Left lung (tissue), 10 donors: ENCODE measurements around the gene PLXNA2. TPM values are rescaled to one million over a fixed set of nuclear protein-coding genes. Genes with fewer than 3 reads are reported as not detected.
A peak's percentile ranks its signal among the peaks of the same experiment; 100 is the strongest.

Experiments used
- ATAC-seq: fragments of 200-7000 bp; cut with Tn5 transposase; one replicate; pipeline ENCODE4 v1.9.1; 2020; ENCODE audit warnings: moderate library complexity
- DNase-seq, 4 donors: peaks; one replicate each; pipeline ENCODE4 v3.0.0-alpha.2; 2013 to 2020
- H3K27ac ChIP-seq, 2 donors: fragments of 200-600 bp; sonication (generic) in 1 of 2; one replicate each; pipeline versions ENCODE4 v1.5.0 to v1.8.0; 2020 to 2021
- H3K27me3 ChIP-seq, 2 donors: fragments of 200-600 bp; sonication (generic) in 1 of 2; one replicate each; pipeline versions ENCODE4 v1.5.0 to v1.8.0; 2020 to 2021
- H3K36me3 ChIP-seq, 2 donors: fragments of 200-600 bp; sonication (generic) in 1 of 2; one replicate each; pipeline versions ENCODE4 v1.5.0 to v1.8.0; 2020 to 2021
- H3K4me1 ChIP-seq, 2 donors: fragments of 200-600 bp; one replicate each; pipeline ENCODE4 v1.8.0; 2021
- H3K4me3 ChIP-seq, 2 donors: fragments of 200-600 bp; sonication (generic) in 1 of 2; one replicate each; pipeline versions ENCODE4 v1.5.0 to v1.8.0; 2020 to 2021; ENCODE audit warnings: mild to moderate bottlenecking in 1 of 2
- H3K9me3 ChIP-seq, 2 donors: fragments of 200-600 bp; sonication (generic) in 1 of 2; one replicate each; pipeline versions ENCODE4 v1.5.0 to v1.8.0; 2020 to 2021
- intact Hi-C, 2 donors: fragments of 100-400 bp; cut with DNase I; formaldehyde crosslinking; loops; one replicate each; pipeline versions ENCODE4 v1.11.2 to v1.14.2; 2022
- polyA plus RNA-seq, 6 donors: library from polyadenylated mRNA; unstranded; fragments of 120-200 nt; gene quantifications; one replicate each; pipeline ENCODE4 v1.2.1, GENCODE V29; 2013; ENCODE audit not compliant: insufficient read length in 6 of 6
- total RNA-seq, 2 donors: library from RNA; stranded (reverse); fragmentation: NEBNext Ultra II Directional; extraction: Animal tissue kit (Norgen Biotek cat#: 25700); gene quantifications; one replicate each; pipeline ENCODE4 v1.2.1, GENCODE V29; 2021
- TF ChIP-seq, protein P1 (sequence below), 2 donors: fragments of 200-600 bp; sonication (generic) in 1 of 2; IDR thresholded peaks; one replicate each; pipeline versions ENCODE4 v1.5.0 to v1.8.0; 2021; ENCODE audit warnings: antibody characterized with exemption in 2 of 2
- donor health status: DM: no; HTN: yes; CAD: no.
- donor health status: DM: no; HTN: no; CAD: no.

The PLXNA2 gene
- total and polyA plus RNA-seq, 8 donors: 21.4 to 92.8 (median 34.0) TPM

DNA sequence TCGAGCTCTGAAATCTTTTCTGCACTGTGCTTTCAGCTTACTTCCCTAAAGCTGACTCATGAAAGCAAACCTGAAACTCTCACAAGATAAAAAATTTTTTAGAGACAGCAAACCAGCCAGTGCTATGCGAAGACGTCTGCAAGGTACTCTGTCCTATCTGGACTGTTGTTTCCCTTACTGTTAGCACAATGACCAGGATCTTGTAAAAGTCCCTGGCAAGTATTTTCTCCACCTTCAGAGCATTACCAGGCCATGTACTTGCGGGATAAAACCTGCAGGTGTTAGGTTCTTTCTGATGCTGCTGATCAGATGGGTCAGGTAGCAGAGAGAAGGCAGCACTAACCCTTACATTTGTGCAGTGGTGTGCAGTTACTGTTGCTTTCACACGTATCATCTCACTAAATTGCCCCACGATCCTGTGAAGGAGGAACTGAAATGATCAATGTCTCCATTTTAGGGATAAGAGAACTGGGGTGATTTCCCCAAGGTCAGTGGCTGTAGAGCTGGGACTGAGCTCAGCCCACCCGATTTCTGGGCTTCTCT, 56.6 kb downstream of the PLXNA2 start:
- DNase-seq: no peak
- no peak for ATAC-seq
- Histone ChIP-seq H3K27me3 (no peaks in the 10 kb centered on the region), H3K9me3 (no peaks in the 10 kb centered on the region), H3K36me3 (no peaks in the 10 kb centered on the region), H3K4me1 (peaks cover 20 to 23% of the 10 kb centered on the region in 2 donors), H3K27ac (no peak overlapping the region), H3K4me3 (no peak overlapping the region)
- TF ChIP-seq, protein P1, sequence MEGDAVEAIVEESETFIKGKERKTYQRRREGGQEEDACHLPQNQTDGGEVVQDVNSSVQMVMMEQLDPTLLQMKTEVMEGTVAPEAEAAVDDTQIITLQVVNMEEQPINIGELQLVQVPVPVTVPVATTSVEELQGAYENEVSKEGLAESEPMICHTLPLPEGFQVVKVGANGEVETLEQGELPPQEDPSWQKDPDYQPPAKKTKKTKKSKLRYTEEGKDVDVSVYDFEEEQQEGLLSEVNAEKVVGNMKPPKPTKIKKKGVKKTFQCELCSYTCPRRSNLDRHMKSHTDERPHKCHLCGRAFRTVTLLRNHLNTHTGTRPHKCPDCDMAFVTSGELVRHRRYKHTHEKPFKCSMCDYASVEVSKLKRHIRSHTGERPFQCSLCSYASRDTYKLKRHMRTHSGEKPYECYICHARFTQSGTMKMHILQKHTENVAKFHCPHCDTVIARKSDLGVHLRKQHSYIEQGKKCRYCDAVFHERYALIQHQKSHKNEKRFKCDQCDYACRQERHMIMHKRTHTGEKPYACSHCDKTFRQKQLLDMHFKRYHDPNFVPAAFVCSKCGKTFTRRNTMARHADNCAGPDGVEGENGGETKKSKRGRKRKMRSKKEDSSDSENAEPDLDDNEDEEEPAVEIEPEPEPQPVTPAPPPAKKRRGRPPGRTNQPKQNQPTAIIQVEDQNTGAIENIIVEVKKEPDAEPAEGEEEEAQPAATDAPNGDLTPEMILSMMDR (IDR thresholded peaks at IDR 0.05): no peak
- intact Hi-C loops: no loop called here

- intact Hi-C loops: no loop called here
- Histone ChIP-seq H3K36me3 (no peaks in the 10 kb centered on the region), H3K27ac (no peak overlapping the region), H3K9me3 (no peaks in the 10 kb centered on the region), H3K27me3 (no peaks in the 10 kb centered on the region), H3K4me3 (no peak overlapping the region), H3K4me1 (peaks cover 26 to 34% of the 10 kb centered on the region in 2 donors)
- TF ChIP-seq, protein P1 (IDR thresholded peaks at IDR 0.05): no peak
- no peak for DNase-seq
- no peak for ATAC-seq
Observed at GRCh38 chr1:208185801-208186231, 58.4 kb downstream of the PLXNA2 start.

DNA sequence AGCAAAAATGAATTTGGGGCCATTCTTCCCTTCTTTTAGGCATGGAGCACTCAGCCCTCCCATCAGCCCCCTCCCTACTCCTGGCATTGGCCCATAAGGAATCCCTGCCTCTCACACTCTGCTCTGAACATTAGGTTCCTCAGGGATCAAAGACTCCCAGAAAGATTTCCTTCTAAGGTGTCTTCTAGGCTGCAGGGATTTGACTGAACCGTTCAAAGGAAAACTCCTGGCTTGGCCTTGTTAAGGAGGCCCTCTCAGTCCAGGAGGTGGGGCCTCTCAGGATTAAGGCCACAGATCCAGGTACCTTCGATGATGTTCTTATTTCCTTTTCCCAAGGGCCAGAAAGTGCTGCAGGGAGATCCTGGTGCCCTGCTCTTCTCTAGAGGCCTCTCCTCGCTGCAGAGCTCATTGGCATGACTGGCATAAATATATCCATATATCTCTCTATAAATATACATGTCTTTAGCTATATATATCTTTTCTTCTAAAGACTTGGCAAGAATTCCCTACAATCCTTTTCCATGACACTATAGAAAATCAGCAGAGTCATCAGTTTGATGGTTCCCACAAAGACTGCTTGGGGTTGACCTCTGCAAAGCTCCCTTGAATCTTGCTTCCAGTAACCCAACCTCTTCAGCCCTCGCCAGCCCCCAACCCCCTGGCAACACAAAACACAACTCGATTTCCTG, 59.1 kb downstream of the PLXNA2 start:
- Histone ChIP-seq H3K27me3 (no peaks in the 10 kb centered on the region), H3K9me3 (no peaks in the 10 kb centered on the region), H3K27ac (peak overlapping the region; percentile 46 to 57), H3K4me1 (peaks cover 33 to 41% of the 10 kb centered on the region in 2 donors), H3K36me3 (no peaks in the 10 kb centered on the region), H3K4me3 (no peak overlapping the region)
- ATAC-seq (peak; percentile 34), DNase-seq (no peak)
- TF ChIP-seq, protein P1 (IDR thresholded peaks at IDR 0.05): no peak
- intact Hi-C loops: no loop called here

DNA sequence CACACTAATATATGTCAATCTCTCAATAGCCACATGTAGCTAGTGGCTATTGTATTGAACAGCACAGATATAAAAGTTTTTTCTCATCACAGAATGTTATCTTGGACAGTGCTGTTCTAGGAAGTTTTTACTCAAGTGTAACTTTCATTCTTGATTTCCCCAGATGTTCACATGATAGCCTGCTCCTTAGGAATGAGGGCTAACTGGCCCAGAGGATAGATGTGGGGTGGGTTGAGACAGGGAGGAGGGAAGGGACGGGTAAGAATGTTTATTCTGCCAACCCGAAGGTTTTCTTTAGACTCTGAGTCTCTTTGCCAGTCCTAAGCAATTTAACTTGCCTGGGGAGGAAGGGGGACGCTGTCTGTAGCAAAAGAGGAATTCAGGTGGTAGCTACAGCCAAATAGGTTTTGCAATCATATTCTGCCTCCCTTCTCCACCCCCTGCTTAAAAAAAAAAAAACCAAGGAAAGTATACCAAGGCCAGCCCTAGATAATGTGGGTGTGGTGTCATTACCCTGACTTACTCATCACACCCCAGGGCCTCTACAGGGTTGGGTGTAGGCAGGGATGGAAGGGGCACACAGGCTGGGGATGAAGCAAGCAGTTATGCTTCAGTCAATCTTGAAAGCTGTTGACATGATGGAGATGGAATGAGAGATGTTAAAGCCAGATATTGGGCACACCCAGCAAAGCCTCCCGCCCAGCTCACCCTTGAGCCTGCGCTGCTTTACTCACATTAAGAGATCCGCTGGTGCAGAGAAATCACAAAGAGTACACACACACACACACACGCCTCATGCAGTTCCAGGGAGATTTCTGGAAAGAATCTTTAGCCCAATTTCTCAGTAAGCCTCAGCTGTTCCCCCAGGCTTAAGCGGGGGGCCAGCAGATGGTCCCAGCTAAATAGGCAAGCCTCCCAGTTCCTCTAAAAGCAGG, 59.9 kb downstream of the PLXNA2 start:
- ATAC-seq: peak; percentile 84
- Histone ChIP-seq H3K9me3 (no peaks in the 10 kb centered on the region), H3K36me3 (no peaks in the 10 kb centered on the region), H3K27me3 (no peaks in the 10 kb centered on the region), H3K4me1 (peaks cover 41 to 49% of the 10 kb centered on the region in 2 donors), H3K4me3 (no peak overlapping the region), H3K27ac (peak overlapping the region; percentile 46 to 57)
- intact Hi-C loops: no loop called here
- TF ChIP-seq, protein P1 (IDR thresholded peaks at IDR 0.05): no peak
- peak in 1 of 4 donors; percentile 59 for DNase-seq
